ENCODE data around the gene SYTL2. TPM values are rescaled to one million over a fixed set of nuclear protein-coding genes. Genes with fewer than 3 reads are reported as not detected.

SYTL2 gene
- polyA plus RNA-seq, 1 of the 3 experiments (the other 2 are of a cell fraction) = 36.0 TPM

GRCh38 chr11:85810521-85810870, 445 bp downstream of the SYTL2 start:
- Histone ChIP-seq H3K9ac (peak overlapping the region; percentile 49; the same call in 1 of the 2 replicates), H3K4me3 (ENCODE audit: low read depth in 2 of 2, low read length in 1 of 2) (peak overlapping the region; percentile 65 to 67), H4K20me1 (ENCODE audit: insufficient read depth) (no peaks in the 10 kb centered on the region), H3K4me1 (ENCODE audit: control insufficient read depth in 1 of 2, insufficient read depth in 2 of 2, low read depth in 1 of 2, low read length in 1 of 2) (peaks cover 13 to 15% of the 10 kb centered on the region in 2 experiments), H3K4me2 (peak overlapping the region; percentile 96), H3K79me2 (ENCODE audit: insufficient read depth) (no peaks in the 10 kb centered on the region), H3K36me3 (replicated peaks in 1 of 2; ENCODE audit: control insufficient read depth in 1 of 2, insufficient read depth in 2 of 2, low read length in 1 of 2) (no peaks in the 10 kb centered on the region), H2AFZ (ENCODE audit: low read depth) (peak overlapping the region; percentile 95), H3K27ac (ENCODE audit: low read depth in 2 of 2, low read length in 1 of 2) (no peak overlapping the region), H3K9me3 (no peaks in the 10 kb centered on the region), H3K27me3 (ENCODE audit: insufficient read depth) (no peaks in the 10 kb centered on the region), H3K9me2 (no peaks in the 10 kb centered on the region), H3F3A (replicated peaks; ENCODE audit: insufficient read depth) (peaks cover 15% of the 10 kb centered on the region)
- WGBS (ENCODE audit: low lambda C conversion rate) = 27% methylated on average over 9 of the region's 10 CpGs
- no peak for DNase-seq
- TF ChIP-seq, protein P1, sequence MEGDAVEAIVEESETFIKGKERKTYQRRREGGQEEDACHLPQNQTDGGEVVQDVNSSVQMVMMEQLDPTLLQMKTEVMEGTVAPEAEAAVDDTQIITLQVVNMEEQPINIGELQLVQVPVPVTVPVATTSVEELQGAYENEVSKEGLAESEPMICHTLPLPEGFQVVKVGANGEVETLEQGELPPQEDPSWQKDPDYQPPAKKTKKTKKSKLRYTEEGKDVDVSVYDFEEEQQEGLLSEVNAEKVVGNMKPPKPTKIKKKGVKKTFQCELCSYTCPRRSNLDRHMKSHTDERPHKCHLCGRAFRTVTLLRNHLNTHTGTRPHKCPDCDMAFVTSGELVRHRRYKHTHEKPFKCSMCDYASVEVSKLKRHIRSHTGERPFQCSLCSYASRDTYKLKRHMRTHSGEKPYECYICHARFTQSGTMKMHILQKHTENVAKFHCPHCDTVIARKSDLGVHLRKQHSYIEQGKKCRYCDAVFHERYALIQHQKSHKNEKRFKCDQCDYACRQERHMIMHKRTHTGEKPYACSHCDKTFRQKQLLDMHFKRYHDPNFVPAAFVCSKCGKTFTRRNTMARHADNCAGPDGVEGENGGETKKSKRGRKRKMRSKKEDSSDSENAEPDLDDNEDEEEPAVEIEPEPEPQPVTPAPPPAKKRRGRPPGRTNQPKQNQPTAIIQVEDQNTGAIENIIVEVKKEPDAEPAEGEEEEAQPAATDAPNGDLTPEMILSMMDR (IDR thresholded peaks at IDR 0.05) = no peak
- TF ChIP-seq RCOR1 (IDR thresholded peaks at IDR 0.05; ENCODE audit: low read length) (no peak), MEF2A (IDR thresholded peaks at IDR 0.05; ENCODE audit: borderline replicate concordance, low read depth) (no peak), MAX (IDR thresholded peaks at IDR 0.05; ENCODE audit: low read depth) (no peak), SIN3A (IDR thresholded peaks at IDR 0.05; ENCODE audit: borderline replicate concordance, low read depth, low read length) (no peak), MXI1 (IDR thresholded peaks at IDR 0.05; ENCODE audit: low read depth, low read length) (no peak)
- TF ChIP-seq, protein P2, sequence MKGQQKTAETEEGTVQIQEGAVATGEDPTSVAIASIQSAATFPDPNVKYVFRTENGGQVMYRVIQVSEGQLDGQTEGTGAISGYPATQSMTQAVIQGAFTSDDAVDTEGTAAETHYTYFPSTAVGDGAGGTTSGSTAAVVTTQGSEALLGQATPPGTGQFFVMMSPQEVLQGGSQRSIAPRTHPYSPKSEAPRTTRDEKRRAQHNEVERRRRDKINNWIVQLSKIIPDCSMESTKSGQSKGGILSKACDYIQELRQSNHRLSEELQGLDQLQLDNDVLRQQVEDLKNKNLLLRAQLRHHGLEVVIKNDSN (IDR thresholded peaks at IDR 0.05; ENCODE audit: borderline replicate concordance, low read depth) = no peak
- ChIA-PET CTCF (interaction anchor here (0.8 to 1.7 kb wide), 5 partner anchors 9 to 659 kb away, joined by 3 to 9 read pairs (median 4); no protein-coding TSS in a partner anchor), POLR2A (no interaction called here)

DNA sequence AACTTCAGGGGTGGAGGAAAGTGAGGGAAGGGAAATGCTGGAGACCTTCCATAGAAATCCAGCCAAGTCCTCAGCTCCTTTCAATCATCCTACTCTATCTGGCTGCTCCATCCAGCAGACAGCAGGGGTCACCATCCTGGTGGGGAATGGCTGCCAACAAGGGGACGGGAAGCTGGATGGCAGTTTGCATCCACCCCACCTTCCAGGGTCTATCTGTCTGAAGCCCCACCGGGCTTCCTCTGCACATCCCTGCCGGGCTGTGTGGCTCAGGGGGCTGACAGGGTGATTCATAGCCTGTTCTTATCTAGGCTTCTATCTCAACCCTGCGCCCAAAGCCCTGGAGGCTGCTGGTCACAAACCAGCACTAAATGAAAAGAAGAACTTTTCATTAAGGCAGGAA, 1.1 kb downstream of the SYTL2 start:
- peak overlapping the region; percentile 96 for H3K4me2 ChIP-seq
- peak; percentile 64 for DNase-seq
- peak overlapping the region; percentile 65 to 67; a peak in 3 of 4 replicates for H3K4me3 ChIP-seq (ENCODE audit: low read depth in 2 of 2, low read length in 1 of 2)
- H2AFZ ChIP-seq (ENCODE audit: low read depth) = peak overlapping the region; percentile 95; the same call in 1 of the 2 replicates
- no peaks in the 10 kb centered on the region for H3K27me3 ChIP-seq (ENCODE audit: insufficient read depth)
- ChIA-PET CTCF (interaction anchor here (0.5 to 1.9 kb wide), 7 partner anchors 9 to 1637 kb away, joined by 3 to 9 read pairs (median 4); partner anchors contain the start of gene CCDC83), POLR2A (no interaction called here)
- H3K9me3 ChIP-seq = no peaks in the 10 kb centered on the region
- H3K79me2 ChIP-seq (ENCODE audit: insufficient read depth) = no peaks in the 10 kb centered on the region
- no peaks in the 10 kb centered on the region for H4K20me1 ChIP-seq (ENCODE audit: insufficient read depth)
- H3K36me3 ChIP-seq (replicated peaks in 1 of 2; ENCODE audit: control insufficient read depth in 1 of 2, insufficient read depth in 2 of 2, low read length in 1 of 2) = no peaks in the 10 kb centered on the region
- H3K9me2 ChIP-seq = no peaks in the 10 kb centered on the region
- WGBS (ENCODE audit: low lambda C conversion rate) = 17% methylated on average over 3 of the region's 4 CpGs
- peaks cover 9% of the 10 kb centered on the region for H3F3A ChIP-seq (replicated peaks; ENCODE audit: insufficient read depth)
- H3K4me1 ChIP-seq (ENCODE audit: control insufficient read depth in 1 of 2, insufficient read depth in 2 of 2, low read depth in 1 of 2, low read length in 1 of 2) = peaks cover 13 to 14% of the 10 kb centered on the region in 2 experiments
- no peak overlapping the region for H3K9ac ChIP-seq
- H3K27ac ChIP-seq (ENCODE audit: low read depth in 2 of 2, low read length in 1 of 2) = no peak overlapping the region
- TF ChIP-seq EZH2phosphoT487 (IDR thresholded peaks at IDR 0.05; ENCODE audit: borderline replicate concordance, low read depth) (no peak), POLR2AphosphoS5 (IDR thresholded peaks at IDR 0.05; ENCODE audit: low read depth, low read length) (no peak), FOSL2 (IDR thresholded peaks at IDR 0.05; ENCODE audit: borderline replicate concordance, low read depth) (peak; percentile 66), TEAD4 (IDR thresholded peaks at IDR 0.05; ENCODE audit: borderline replicate concordance, insufficient read depth) (no peak), SMC3 (IDR thresholded peaks at IDR 0.05; ENCODE audit: low read depth, low read length) (no peak; the same call in 1 of the 2 replicates), MXI1 (IDR thresholded peaks at IDR 0.05; ENCODE audit: low read depth, low read length) (no peak), NFIC (IDR thresholded peaks at IDR 0.05; ENCODE audit: borderline replicate concordance) (no peak; the same call in 1 of the 2 replicates), EP300 (IDR thresholded peaks at IDR 0.05; ENCODE audit: borderline replicate concordance in 1 of 2, low read depth in 1 of 2, low read length in 1 of 2) (no peak), YY1 (IDR thresholded peaks at IDR 0.05; ENCODE audit: low read depth) (no peak), RAD21 (IDR thresholded peaks at IDR 0.05; ENCODE audit: low read length) (peak; percentile 38), MAX (IDR thresholded peaks at IDR 0.05; ENCODE audit: low read depth) (no peak), RXRA (IDR thresholded peaks at IDR 0.05; ENCODE audit: borderline replicate concordance, low read depth) (no peak)
- TF ChIP-seq, protein P3, sequence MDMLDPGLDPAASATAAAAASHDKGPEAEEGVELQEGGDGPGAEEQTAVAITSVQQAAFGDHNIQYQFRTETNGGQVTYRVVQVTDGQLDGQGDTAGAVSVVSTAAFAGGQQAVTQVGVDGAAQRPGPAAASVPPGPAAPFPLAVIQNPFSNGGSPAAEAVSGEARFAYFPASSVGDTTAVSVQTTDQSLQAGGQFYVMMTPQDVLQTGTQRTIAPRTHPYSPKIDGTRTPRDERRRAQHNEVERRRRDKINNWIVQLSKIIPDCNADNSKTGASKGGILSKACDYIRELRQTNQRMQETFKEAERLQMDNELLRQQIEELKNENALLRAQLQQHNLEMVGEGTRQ (IDR thresholded peaks at IDR 0.05; ENCODE audit: borderline replicate concordance, low read depth, low read length) = no peak
- TF ChIP-seq, protein P4, sequence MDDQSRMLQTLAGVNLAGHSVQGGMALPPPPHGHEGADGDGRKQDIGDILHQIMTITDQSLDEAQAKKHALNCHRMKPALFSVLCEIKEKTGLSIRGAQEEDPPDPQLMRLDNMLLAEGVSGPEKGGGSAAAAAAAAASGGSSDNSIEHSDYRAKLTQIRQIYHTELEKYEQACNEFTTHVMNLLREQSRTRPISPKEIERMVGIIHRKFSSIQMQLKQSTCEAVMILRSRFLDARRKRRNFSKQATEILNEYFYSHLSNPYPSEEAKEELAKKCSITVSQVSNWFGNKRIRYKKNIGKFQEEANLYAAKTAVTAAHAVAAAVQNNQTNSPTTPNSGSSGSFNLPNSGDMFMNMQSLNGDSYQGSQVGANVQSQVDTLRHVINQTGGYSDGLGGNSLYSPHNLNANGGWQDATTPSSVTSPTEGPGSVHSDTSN (IDR thresholded peaks at IDR 0.05) = peak; percentile 76
- TF ChIP-seq, protein P5, sequence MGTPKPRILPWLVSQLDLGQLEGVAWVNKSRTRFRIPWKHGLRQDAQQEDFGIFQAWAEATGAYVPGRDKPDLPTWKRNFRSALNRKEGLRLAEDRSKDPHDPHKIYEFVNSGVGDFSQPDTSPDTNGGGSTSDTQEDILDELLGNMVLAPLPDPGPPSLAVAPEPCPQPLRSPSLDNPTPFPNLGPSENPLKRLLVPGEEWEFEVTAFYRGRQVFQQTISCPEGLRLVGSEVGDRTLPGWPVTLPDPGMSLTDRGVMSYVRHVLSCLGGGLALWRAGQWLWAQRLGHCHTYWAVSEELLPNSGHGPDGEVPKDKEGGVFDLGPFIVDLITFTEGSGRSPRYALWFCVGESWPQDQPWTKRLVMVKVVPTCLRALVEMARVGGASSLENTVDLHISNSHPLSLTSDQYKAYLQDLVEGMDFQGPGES (IDR thresholded peaks at IDR 0.05; ENCODE audit: low read depth, low read length) = no peak

Measured in SK-N-SH (cell line).